Astrocyte (in vitro differentiated cells and primary cell): Measurements from ENCODE around the gene GJB4. TPM values are rescaled to one million over a fixed set of nuclear protein-coding genes. Genes with fewer than 3 reads are reported as not detected.

ENCODE experiments used
- DNase-seq: peaks from one replicate; pipeline ENCODE4 v3.0.0-alpha.2; 2010; ENCODE audit warnings: low read depth
- FAIRE-seq: peaks from 2 replicates; lab custom pipeline; 2011; peaks lifted over from hg19 to GRCh38; lab: Jason Lieb, UNC
- H2AFZ ChIP-seq: 2 replicates; pipeline ENCODE4 v1.6.0; 2012; ENCODE audit warnings: low read depth, low read length, inconsistent platforms
- H3K27ac ChIP-seq: 2 replicates; pipeline ENCODE4 v1.5.1; 2011; ENCODE audit warnings: low read depth, low read length, inconsistent platforms
- H3K27me3 ChIP-seq: 2 replicates; pipeline ENCODE4 v1.6.0; 2011; ENCODE audit warnings: low read length, inconsistent platforms; ENCODE audit not compliant: insufficient read depth
- H3K36me3 ChIP-seq: 2 replicates; pipeline ENCODE4 v1.5.1; 2011; ENCODE audit warnings: low read length, inconsistent platforms; ENCODE audit not compliant: insufficient read depth
- H3K4me1 ChIP-seq: 2 replicates; pipeline ENCODE4 v1.5.1; 2011; ENCODE audit warnings: low read length, inconsistent platforms; ENCODE audit not compliant: insufficient read depth
- H3K4me2 ChIP-seq: 2 replicates; pipeline ENCODE4 v1.6.0; 2012; ENCODE audit warnings: low read length, inconsistent platforms
- H3K4me3 ChIP-seq: 2 replicates; pipeline ENCODE4 v1.5.1; 2011; ENCODE audit warnings: low read depth, mild to moderate bottlenecking, low read length, inconsistent platforms; ENCODE audit not compliant: insufficient read depth
- H3K79me2 ChIP-seq: 2 replicates; pipeline ENCODE4 v1.6.0; 2012; ENCODE audit warnings: mild to moderate bottlenecking, low read length, inconsistent platforms; ENCODE audit not compliant: insufficient read depth
- H3K9ac ChIP-seq: 2 replicates; pipeline ENCODE4 v1.6.0; 2012; ENCODE audit warnings: mild to moderate bottlenecking, low read length, inconsistent platforms
- H3K9me3 ChIP-seq: 2 replicates; pipeline ENCODE4 v1.5.1; 2012; ENCODE audit warnings: low read depth, mild to moderate bottlenecking, low read length, inconsistent platforms; ENCODE audit not compliant: insufficient read depth
- H4K20me1 ChIP-seq: 2 replicates; pipeline ENCODE4 v1.6.0; 2012; ENCODE audit warnings: low read length, inconsistent platforms; ENCODE audit not compliant: insufficient read depth
- H3K27ac Mint-ChIP-seq: one replicate; pipeline ENCODE4 v1.8.0; 2021; ENCODE audit warnings: mild to moderate bottlenecking, mixed read lengths; ENCODE audit not compliant: unreplicated experiment
- H3K27me3 Mint-ChIP-seq: one replicate; pipeline ENCODE4 v1.8.0; 2021; ENCODE audit warnings: low read depth, mixed read lengths; ENCODE audit not compliant: unreplicated experiment
- H3K36me3 Mint-ChIP-seq: one replicate; pipeline ENCODE4 v1.8.0; 2021; ENCODE audit warnings: low read depth, mixed read lengths; ENCODE audit not compliant: unreplicated experiment
- H3K4me1 Mint-ChIP-seq: one replicate; pipeline ENCODE4 v1.8.0; 2021; ENCODE audit warnings: low read depth, mixed read lengths; ENCODE audit not compliant: unreplicated experiment
- H3K4me3 Mint-ChIP-seq: one replicate; pipeline ENCODE4 v1.8.0; 2021; ENCODE audit warnings: mild to moderate bottlenecking, moderate library complexity, mixed read lengths; ENCODE audit not compliant: unreplicated experiment
- H3K9me3 Mint-ChIP-seq: one replicate; pipeline ENCODE4 v1.8.0; 2021; ENCODE audit warnings: mild to moderate bottlenecking, mixed read lengths; ENCODE audit not compliant: unreplicated experiment
- CTCF ChIP-seq: IDR thresholded peaks from 2 replicates; pipeline ENCODE4 v1.5.1; 2011; ENCODE audit warnings: low read depth, mild to moderate bottlenecking, inconsistent platforms, low read length, moderate library complexity; ENCODE audit not compliant: insufficient read depth
- EZH2 ChIP-seq: IDR thresholded peaks from 2 replicates; pipeline ENCODE4 v1.6.1; 2012; ENCODE audit warnings: mild to moderate bottlenecking, low read length, inconsistent platforms; ENCODE audit not compliant: insufficient read depth
- total RNA-seq: library from RNA; stranded (reverse); gene quantifications from 2 replicates; pipeline ENCODE4 v1.2.1, GENCODE V29; 2021

GJB4 gene
- total RNA-seq, 1 donor from 2014 or later: not detected

- Mint-ChIP-seq H3K4me1 (peaks cover 1% of the 10 kb centered on the region), H3K27me3 (peaks cover 41% of the 10 kb centered on the region), H3K36me3 (no peaks in the 10 kb centered on the region), H3K4me3 (no peak overlapping the region), H3K27ac (no peak overlapping the region), H3K9me3 (no peaks in the 10 kb centered on the region)
- no peak for DNase-seq
- H3K4me3 ChIP-seq: no peak overlapping the region
- no peak overlapping the region for H3K27ac ChIP-seq
- no peaks in the 10 kb centered on the region for H3K36me3 ChIP-seq
- peaks cover 31% of the 10 kb centered on the region for H3K27me3 ChIP-seq
- no peaks in the 10 kb centered on the region for H3K9me3 ChIP-seq
- no peaks in the 10 kb centered on the region for H3K79me2 ChIP-seq
- FAIRE-seq: no peak
- H3K9ac ChIP-seq: no peak overlapping the region
- no peaks in the 10 kb centered on the region for H4K20me1 ChIP-seq
- H3K4me2 ChIP-seq: no peak overlapping the region
- TF ChIP-seq CTCF: no peak
- no peak for TF ChIP-seq EZH2
- H2AFZ ChIP-seq: no peak overlapping the region
- H3K4me1 ChIP-seq: peaks cover 10% of the 10 kb centered on the region
Observed at GRCh38 chr1:34778381-34778780, 18.8 kb downstream of the GJB4 start.

GRCh38 chr1:34779005-34779404, 19.5 kb downstream of the GJB4 start:
- Histone ChIP-seq H3K79me2 (no peaks in the 10 kb centered on the region), H3K27ac (no peak overlapping the region), H2AFZ (no peak overlapping the region), H3K4me2 (no peak overlapping the region), H3K9me3 (no peaks in the 10 kb centered on the region), H4K20me1 (no peaks in the 10 kb centered on the region), H3K36me3 (no peaks in the 10 kb centered on the region), H3K4me3 (no peak overlapping the region), H3K27me3 (peaks cover 31% of the 10 kb centered on the region), H3K9ac (no peak overlapping the region), H3K4me1 (peaks cover 12% of the 10 kb centered on the region)
- DNase-seq (no peak), FAIRE-seq (no peak)
- peaks cover 3% of the 10 kb centered on the region for H3K4me1 Mint-ChIP-seq
- H3K4me3 Mint-ChIP-seq: no peak overlapping the region
- peaks cover 45% of the 10 kb centered on the region for H3K27me3 Mint-ChIP-seq
- H3K27ac Mint-ChIP-seq: no peak overlapping the region
- no peaks in the 10 kb centered on the region for H3K9me3 Mint-ChIP-seq
- H3K36me3 Mint-ChIP-seq: no peaks in the 10 kb centered on the region
- TF ChIP-seq EZH2 (no peak), CTCF (no peak)

GRCh38 chr1:34779526-34779925, 20.0 kb downstream of the GJB4 start:
- Histone ChIP-seq H3K27me3 (peaks cover 31% of the 10 kb centered on the region), H3K4me1 (peaks cover 12% of the 10 kb centered on the region), H3K4me3 (no peak overlapping the region), H2AFZ (no peak overlapping the region), H3K9ac (no peak overlapping the region), H3K79me2 (no peaks in the 10 kb centered on the region), H3K27ac (no peak overlapping the region), H4K20me1 (no peaks in the 10 kb centered on the region), H3K9me3 (no peaks in the 10 kb centered on the region), H3K36me3 (no peaks in the 10 kb centered on the region), H3K4me2 (no peak overlapping the region)
- no peaks in the 10 kb centered on the region for H3K36me3 Mint-ChIP-seq
- no peak for FAIRE-seq
- no peak for DNase-seq
- no peak for TF ChIP-seq CTCF
- no peak for TF ChIP-seq EZH2
- H3K4me1 Mint-ChIP-seq: peaks cover 3% of the 10 kb centered on the region
- H3K9me3 Mint-ChIP-seq: no peaks in the 10 kb centered on the region
- peaks cover 49% of the 10 kb centered on the region for H3K27me3 Mint-ChIP-seq
- no peak overlapping the region for H3K27ac Mint-ChIP-seq
- H3K4me3 Mint-ChIP-seq: no peak overlapping the region
